HG03457 (cell line): Measurements from ENCODE around the gene CPNE8.

Experiments used
- ATAC-seq: cut with Tn5 transposase; IDR thresholded peaks from one replicate; pipeline ENCODE4 v1.9.1; 2021; ENCODE audit warnings: moderate number of reproducible peaks; ENCODE audit not compliant: unreplicated experiment

The CPNE8 gene

GRCh38 chr12:38905480-38906351 is at the start of gene CPNE8:
CPNE8 (minus strand) TSS chr12:38905591; CDS start chr12:38905534, 57 bp downstream.
- ATAC-seq, result peak; percentile 46

GRCh38 chr12:38954238-38954873 is 49.0 kb upstream of the CPNE8 start:
- no peak for ATAC-seq

GRCh38 chr12:38949363-38949762 is 44.0 kb upstream of the CPNE8 start:
- no peak for ATAC-seq

GRCh38 chr12:38934686-38935085 is 29.3 kb upstream of the CPNE8 start:
- no peak for ATAC-seq

- no peak for ATAC-seq
These were observed 28.7 kb upstream of the CPNE8 start for GRCh38 chr12:38934078-38934584.

GRCh38 chr12:38932320-38932719 is 26.9 kb upstream of the CPNE8 start:
- ATAC-seq, result no peak

GRCh38 chr12:38931461-38931860 is 26.1 kb upstream of the CPNE8 start:
- ATAC-seq, result no peak

- no peak for ATAC-seq
These were observed 25.6 kb upstream of the CPNE8 start for GRCh38 chr12:38930990-38931389.

GRCh38 chr12:38926501-38926900 is 21.1 kb upstream of the CPNE8 start:
- no peak for ATAC-seq

- ATAC-seq, result peak; percentile 88
These were observed 15.8 kb upstream of the CPNE8 start for GRCh38 chr12:38921025-38921677.

GRCh38 chr12:38919191-38919590 is 13.8 kb upstream of the CPNE8 start:
- ATAC-seq, result no peak

GRCh38 chr12:38915429-38916182 is 10.2 kb upstream of the CPNE8 start:
- ATAC-seq, result no peak

- ATAC-seq, result no peak
These were observed 6.7 kb upstream of the CPNE8 start for GRCh38 chr12:38912116-38912515.

- ATAC-seq, result no peak
These were observed 6.2 kb upstream of the CPNE8 start for GRCh38 chr12:38911611-38912010.

GRCh38 chr12:38907201-38907923 is 2.0 kb upstream of the CPNE8 start:
- no peak for ATAC-seq

GRCh38 chr12:38906482-38907200 is 1.2 kb upstream of the CPNE8 start:
- ATAC-seq, result peak; percentile 40

- peak; percentile 54 for ATAC-seq
These were observed 583 bp downstream of the CPNE8 start for GRCh38 chr12:38904537-38905479.

- ATAC-seq, result no peak
These were observed 1.8 kb downstream of the CPNE8 start for GRCh38 chr12:38903596-38903995.
